ENCODE measurements around the gene ERC1.

ERC1 gene

DNA sequence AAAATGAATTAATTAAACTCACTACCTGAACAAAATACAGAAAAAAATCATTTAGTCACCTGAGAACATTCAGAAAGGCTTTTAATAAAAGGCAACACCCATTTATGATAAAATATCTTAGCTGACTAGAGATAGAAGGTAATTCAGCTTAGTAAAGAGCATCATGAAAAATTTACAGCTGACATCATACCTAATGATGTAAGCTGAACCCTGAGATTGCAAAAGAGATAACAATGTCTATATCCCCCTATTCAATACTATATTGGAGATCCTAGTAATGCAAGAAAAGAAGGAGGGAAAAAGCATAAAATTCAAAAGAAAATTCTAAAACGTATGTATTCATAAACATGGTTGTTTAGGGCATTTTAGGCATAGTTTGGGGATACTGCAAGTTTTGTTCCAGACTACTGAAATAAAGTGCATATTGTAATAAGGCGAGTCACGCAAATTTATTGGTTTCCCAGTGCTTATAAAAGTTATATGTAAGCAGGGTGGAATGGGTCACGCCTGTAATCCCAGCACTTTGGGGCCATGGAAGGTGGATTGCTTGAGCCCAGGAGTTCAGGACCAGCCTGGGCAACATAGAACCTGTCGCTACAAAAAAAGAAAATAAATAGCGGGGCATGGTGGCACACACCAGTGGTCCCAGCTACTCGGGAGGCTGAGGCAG, 311.3 kb downstream of the ERC1 start:
- CTCF ChIA-PET, result no interaction called here
- no peak for DNase-seq (ENCODE audit: low spot score)
- TF ChIP-seq, protein P1, sequence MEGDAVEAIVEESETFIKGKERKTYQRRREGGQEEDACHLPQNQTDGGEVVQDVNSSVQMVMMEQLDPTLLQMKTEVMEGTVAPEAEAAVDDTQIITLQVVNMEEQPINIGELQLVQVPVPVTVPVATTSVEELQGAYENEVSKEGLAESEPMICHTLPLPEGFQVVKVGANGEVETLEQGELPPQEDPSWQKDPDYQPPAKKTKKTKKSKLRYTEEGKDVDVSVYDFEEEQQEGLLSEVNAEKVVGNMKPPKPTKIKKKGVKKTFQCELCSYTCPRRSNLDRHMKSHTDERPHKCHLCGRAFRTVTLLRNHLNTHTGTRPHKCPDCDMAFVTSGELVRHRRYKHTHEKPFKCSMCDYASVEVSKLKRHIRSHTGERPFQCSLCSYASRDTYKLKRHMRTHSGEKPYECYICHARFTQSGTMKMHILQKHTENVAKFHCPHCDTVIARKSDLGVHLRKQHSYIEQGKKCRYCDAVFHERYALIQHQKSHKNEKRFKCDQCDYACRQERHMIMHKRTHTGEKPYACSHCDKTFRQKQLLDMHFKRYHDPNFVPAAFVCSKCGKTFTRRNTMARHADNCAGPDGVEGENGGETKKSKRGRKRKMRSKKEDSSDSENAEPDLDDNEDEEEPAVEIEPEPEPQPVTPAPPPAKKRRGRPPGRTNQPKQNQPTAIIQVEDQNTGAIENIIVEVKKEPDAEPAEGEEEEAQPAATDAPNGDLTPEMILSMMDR (conservative IDR thresholded peaks at IDR 0.05; ENCODE audit: low read depth), result no peak
- POLR2A ChIA-PET (ENCODE audit: low non-redundant PET), result no interaction called here
- no peak overlapping the region for H3K27ac ChIP-seq

DNA sequence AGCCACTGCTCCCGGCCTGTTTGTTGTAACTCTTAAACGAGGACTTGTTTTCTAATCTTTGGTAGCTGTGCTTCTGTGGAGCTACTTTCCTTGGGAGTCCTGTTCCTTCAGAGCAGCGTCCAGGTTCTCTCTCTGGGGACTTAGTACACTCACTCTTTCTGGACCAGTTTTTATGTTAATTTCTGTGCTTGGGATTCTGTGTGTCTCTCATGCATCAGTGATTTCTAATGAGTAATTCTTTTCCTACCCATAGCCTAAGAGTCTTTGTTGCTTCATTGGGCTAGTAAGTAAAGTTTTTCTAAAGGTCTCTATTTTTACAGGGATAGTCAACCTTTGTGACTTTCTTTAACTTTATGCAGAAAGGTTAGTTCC, 314.0 kb downstream of the ERC1 start:
- DNase-seq (ENCODE audit: low spot score), result no peak
- TF ChIP-seq, protein P1 (conservative IDR thresholded peaks at IDR 0.05; ENCODE audit: low read depth), result no peak
- CTCF ChIA-PET, result interaction anchor here (0.7 kb wide), 1 partner anchor 39 kb away, joined by 3 read pairs; no protein-coding TSS in a partner anchor
- POLR2A ChIA-PET (ENCODE audit: low non-redundant PET), result no interaction called here
- H3K27ac ChIP-seq, result no peak overlapping the region

DNA sequence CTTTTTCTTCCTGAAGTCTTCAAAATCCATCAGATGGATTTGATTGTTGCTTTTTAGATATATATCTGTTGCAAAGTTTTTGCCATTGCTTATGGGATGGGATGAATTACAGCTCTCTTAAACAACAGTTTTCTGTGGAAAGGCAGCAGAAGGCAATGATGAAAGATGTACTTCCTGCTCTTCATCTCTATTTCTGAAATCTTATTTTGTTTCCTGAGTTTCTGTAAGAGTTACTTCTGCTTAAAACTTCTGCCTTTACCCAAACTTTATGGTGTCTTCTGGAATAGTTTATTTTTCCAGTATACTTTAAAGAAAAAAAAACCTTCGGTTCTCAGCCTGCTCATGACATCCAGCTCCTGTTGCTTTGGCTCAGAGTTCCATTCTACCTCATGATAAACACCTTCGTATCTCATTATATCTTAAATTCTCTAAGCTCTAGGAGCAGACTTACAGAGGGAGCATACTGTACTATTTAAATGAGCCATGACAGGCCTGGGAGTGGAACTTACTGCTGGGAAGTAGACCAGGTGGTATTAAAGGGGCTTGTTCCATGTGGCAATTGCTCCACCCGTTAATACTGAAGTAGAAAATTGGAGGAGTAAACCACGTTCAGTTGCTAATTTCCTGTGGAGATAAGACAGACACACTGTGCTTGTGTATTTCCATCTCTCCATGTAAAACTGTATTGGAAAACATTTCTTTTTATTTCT, 314.9 kb downstream of the ERC1 start:
- no peak overlapping the region for H3K27ac ChIP-seq
- TF ChIP-seq, protein P1 (conservative IDR thresholded peaks at IDR 0.05; ENCODE audit: low read depth), result no peak
- no peak for DNase-seq (ENCODE audit: low spot score)
- CTCF ChIA-PET, result no interaction called here
- POLR2A ChIA-PET (ENCODE audit: low non-redundant PET), result no interaction called here

DNA sequence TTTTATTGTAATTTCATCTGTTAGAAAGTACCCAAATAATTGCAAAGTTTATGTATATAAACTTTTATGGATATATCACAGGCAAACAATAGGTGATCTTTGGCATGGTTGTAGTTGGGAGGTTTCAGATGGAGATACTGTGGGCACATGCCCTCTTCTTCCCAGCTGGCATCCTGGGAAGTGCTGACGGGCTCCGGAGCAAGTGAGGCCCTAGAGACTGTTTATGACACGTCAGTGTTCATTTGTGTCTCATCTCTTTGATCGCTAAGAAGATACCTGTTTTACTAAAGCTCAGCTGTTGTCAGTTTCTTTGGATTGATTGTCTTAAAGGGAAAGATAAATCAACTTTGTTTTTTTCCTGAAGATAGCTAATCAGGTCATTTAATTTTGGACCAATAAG, 315.8 kb downstream of the ERC1 start:
- ChIA-PET CTCF (no interaction called here), POLR2A (ENCODE audit: low non-redundant PET) (interaction anchor here (0.7 kb wide), 1 partner anchor 50 kb away, joined by 4 read pairs; no protein-coding TSS in a partner anchor)
- H3K27ac ChIP-seq, result no peak overlapping the region
- TF ChIP-seq, protein P1 (conservative IDR thresholded peaks at IDR 0.05; ENCODE audit: low read depth), result no peak
- no peak for DNase-seq (ENCODE audit: low spot score)

DNA sequence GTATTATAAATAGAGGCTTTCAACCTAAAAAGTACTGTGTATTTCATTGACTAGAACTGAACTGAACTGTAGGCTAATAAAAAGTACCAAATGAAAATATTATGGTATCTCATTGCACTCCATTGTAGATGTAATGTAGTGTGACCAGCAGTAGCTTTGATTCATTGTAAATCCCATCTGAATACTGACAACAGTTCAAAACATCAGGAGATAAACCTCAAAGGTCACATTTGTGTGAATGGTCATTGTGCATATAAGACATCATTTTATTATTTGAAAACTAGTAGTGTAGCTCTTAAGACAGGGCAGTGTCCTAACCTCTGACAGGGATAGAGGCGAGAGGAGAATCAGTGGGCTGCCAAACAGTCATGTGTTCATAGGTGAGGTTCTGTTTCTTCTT, 316.8 kb downstream of the ERC1 start:
- H3K27ac ChIP-seq, result no peak overlapping the region
- CTCF ChIA-PET, result interaction anchor here (0.8 kb wide), 1 partner anchor 805 kb away, joined by 4 read pairs; no protein-coding TSS in a partner anchor
- DNase-seq (ENCODE audit: low spot score), result no peak
- TF ChIP-seq, protein P1 (conservative IDR thresholded peaks at IDR 0.05; ENCODE audit: low read depth), result no peak
- POLR2A ChIA-PET (ENCODE audit: low non-redundant PET), result no interaction called here

DNA sequence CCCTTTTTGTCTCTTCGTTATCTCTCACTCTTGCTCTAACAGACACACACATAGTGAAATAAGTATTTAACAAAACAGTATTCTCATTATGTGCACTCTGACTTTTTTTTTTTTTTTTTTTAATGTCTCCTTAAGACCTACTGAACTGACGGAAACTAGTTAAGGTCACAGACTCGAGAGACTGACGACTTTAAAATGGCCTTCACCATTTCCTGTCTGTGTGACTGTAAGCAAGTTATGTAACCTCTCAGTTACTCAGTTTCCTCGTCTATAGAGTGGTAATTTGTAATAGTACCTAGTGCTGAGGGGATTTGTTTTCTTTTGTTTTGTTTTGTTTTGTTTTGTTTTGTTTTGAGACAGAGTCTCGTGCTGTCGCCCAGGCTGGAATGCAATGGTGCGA, 318.6 kb downstream of the ERC1 start:
- ChIA-PET POLR2A (ENCODE audit: low non-redundant PET) (no interaction called here), CTCF (no interaction called here)
- DNase-seq (ENCODE audit: low spot score), result no peak
- TF ChIP-seq, protein P1 (conservative IDR thresholded peaks at IDR 0.05; ENCODE audit: low read depth), result no peak
- no peak overlapping the region for H3K27ac ChIP-seq

All from RWPE1 (cell line).